ENCODE measurements around the gene WDFY1.

DNA sequence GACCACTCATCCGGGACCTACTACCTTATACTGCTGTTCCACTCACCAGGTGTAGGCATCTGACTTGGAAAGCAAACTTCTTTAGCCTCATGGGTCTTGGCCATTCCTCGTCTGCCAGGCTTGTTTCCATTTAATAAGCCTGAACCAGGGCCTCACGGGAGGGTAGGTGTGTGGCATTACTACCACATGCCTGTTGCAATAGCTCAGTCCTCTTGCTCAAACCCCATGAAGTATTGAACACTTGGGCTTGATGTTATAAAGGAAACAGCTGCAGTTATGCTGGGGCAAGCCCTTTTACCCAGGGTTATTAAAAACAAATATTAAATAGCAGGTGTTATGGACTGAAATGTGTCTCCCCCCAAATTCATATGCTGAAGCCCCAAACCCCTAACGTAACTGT lies 33.3 kb upstream of the WDFY1 start:
- TF ChIP-seq, protein P1, sequence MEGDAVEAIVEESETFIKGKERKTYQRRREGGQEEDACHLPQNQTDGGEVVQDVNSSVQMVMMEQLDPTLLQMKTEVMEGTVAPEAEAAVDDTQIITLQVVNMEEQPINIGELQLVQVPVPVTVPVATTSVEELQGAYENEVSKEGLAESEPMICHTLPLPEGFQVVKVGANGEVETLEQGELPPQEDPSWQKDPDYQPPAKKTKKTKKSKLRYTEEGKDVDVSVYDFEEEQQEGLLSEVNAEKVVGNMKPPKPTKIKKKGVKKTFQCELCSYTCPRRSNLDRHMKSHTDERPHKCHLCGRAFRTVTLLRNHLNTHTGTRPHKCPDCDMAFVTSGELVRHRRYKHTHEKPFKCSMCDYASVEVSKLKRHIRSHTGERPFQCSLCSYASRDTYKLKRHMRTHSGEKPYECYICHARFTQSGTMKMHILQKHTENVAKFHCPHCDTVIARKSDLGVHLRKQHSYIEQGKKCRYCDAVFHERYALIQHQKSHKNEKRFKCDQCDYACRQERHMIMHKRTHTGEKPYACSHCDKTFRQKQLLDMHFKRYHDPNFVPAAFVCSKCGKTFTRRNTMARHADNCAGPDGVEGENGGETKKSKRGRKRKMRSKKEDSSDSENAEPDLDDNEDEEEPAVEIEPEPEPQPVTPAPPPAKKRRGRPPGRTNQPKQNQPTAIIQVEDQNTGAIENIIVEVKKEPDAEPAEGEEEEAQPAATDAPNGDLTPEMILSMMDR (IDR thresholded peaks at IDR 0.05), result no peak
- no peak for TF ChIP-seq POLR2A (IDR thresholded peaks at IDR 0.05)

Data from adrenal gland (tissue), 5 donors.